SK-N-MC (cell line): ENCODE measurements around the gene C5orf46.

Experiments
- EZH2 ChIP-seq: fragments of 200-600 bp; sonication (generic); IDR thresholded peaks from one replicate; pipeline ENCODE4 v1.6.1; 2017; ENCODE audit warnings: antibody characterized with exemption
- FOXP2 ChIP-seq: optimal IDR thresholded peaks from 2 replicates; pipeline ENCODE3; 2011; ENCODE audit warnings: mild to moderate bottlenecking, moderate library complexity; ENCODE audit not compliant: insufficient read depth; ENCODE audit errors: extremely low read length, control extremely low read depth
- POLR2AphosphoS5 ChIP-seq: IDR thresholded peaks from 2 replicates; pipeline ENCODE4 v1.6.1; 2012; ENCODE audit warnings: mild to moderate bottlenecking, low read depth, low read length, borderline replicate concordance

GRCh38 chr5:147954971-147955370, 48.6 kb upstream of the C5orf46 start:
- TF ChIP-seq EZH2 = no peak
- no peak for TF ChIP-seq POLR2AphosphoS5
- TF ChIP-seq FOXP2 = no peak
